Measurements from ENCODE around the gene PSME3. TPM values are rescaled to one million over a fixed set of nuclear protein-coding genes. Genes with fewer than 3 reads are reported as not detected.

The PSME3 gene
- total and polyA plus RNA-seq, 2 of the 13 experiments (the other 11 are each of a cell fraction or from before 2014, with no cell fraction given) = 66.3 to 135 TPM

DNA sequence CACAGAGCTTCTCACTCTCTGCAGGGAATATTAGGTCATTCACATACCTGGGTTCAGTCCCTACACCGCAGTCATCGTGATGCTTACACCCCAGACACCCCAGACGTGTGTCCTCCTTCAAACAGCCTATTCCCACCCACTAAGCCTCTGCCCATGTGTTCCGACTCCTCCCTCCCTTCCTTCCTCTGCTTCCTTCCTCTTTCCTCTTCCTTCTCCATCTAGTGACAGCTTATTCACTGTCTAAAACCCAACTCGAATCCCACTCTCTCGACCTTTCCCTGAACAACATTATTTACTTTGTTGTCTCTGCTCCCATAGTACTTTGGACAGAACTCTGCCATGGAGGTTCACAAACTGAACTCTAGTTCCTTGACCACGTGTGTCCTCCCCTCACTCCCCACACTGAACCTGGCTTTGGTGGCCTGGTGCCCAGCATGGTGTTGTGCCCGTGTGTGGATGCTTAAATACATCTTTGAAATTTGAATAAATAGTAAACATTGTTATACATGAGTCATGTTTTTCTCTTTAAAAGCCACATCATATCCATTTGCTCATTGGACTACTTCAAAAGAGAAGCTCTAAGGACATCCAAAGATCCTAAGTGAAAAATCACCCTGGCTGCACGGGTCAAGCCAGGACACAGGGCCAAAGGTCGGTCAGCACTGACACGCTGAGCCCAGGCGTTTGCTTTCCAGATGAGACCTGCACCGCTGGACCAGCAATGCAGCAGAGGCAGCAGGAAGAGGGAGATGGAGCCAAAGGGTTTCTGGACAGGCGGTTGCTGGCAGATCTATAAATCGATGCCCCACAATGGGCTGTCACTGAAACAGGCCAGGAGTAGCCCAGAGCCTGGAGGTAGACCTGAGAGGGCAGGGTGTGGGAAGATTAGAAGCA is 53.3 kb downstream of the PSME3 start (continued):
- TF ChIP-seq, protein P1, sequence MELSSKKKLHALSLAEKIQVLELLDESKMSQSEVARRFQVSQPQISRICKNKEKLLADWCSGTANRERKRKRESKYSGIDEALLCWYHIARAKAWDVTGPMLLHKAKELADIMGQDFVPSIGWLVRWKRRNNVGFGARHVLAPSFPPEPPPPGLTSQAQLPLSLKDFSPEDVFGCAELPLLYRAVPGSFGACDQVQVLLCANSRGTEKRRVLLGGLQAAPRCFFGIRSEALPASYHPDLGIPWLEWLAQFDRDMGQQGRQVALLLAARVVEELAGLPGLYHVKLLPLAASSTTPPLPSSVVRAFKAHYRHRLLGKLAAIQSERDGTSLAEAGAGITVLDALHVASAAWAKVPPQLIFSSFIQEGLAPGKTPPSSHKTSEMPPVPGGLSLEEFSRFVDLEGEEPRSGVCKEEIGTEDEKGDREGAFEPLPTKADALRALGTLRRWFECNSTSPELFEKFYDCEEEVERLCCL (CRISPR knock-in tag; IDR thresholded peaks at IDR 0.05; ENCODE audit: borderline replicate concordance) = no peak; the same call in 1 of the 2 replicates
- TF ChIP-seq ZNF543 (CRISPR knock-in tag; IDR thresholded peaks at IDR 0.05) = 0 out of 2 replicates have a peak, but pooled peaks have one; percentile 69
- no peak for TF ChIP-seq FLYWCH1 (CRISPR knock-in tag; IDR thresholded peaks at IDR 0.05)
- peak; percentile 59 for TF ChIP-seq NR2F2 (IDR thresholded peaks at IDR 0.05; ENCODE audit: borderline replicate concordance, low read depth)
- TF ChIP-seq ZNF720 (CRISPR knock-in tag; IDR thresholded peaks at IDR 0.05) = no peak
- peak; percentile 23; the same call in 1 of the 2 replicates for TF ChIP-seq HHEX (CRISPR knock-in tag; IDR thresholded peaks at IDR 0.05)
- peak; percentile 76 for TF ChIP-seq ZNF331 (CRISPR knock-in tag; IDR thresholded peaks at IDR 0.05)
- TF ChIP-seq, protein P2, sequence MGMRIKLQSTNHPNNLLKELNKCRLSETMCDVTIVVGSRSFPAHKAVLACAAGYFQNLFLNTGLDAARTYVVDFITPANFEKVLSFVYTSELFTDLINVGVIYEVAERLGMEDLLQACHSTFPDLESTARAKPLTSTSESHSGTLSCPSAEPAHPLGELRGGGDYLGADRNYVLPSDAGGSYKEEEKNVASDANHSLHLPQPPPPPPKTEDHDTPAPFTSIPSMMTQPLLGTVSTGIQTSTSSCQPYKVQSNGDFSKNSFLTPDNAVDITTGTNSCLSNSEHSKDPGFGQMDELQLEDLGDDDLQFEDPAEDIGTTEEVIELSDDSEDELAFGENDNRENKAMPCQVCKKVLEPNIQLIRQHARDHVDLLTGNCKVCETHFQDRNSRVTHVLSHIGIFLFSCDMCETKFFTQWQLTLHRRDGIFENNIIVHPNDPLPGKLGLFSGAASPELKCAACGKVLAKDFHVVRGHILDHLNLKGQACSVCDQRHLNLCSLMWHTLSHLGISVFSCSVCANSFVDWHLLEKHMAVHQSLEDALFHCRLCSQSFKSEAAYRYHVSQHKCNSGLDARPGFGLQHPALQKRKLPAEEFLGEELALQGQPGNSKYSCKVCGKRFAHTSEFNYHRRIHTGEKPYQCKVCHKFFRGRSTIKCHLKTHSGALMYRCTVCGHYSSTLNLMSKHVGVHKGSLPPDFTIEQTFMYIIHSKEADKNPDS (CRISPR knock-in tag; IDR thresholded peaks at IDR 0.05) = no peak
- TF ChIP-seq ZMAT5 (CRISPR knock-in tag; IDR thresholded peaks at IDR 0.05; ENCODE audit: borderline replicate concordance, low read depth) = no peak
- TF ChIP-seq ZNF557 (CRISPR knock-in tag; IDR thresholded peaks at IDR 0.05) = 0 out of 2 replicates have a peak, but pooled peaks have one; percentile 59
- TF ChIP-seq ZFYVE20 (CRISPR knock-in tag; IDR thresholded peaks at IDR 0.05; ENCODE audit: borderline replicate concordance, low read depth) = no peak
- no peak; the same call in 1 of the 2 replicates for TF ChIP-seq ZNF737 (CRISPR knock-in tag; IDR thresholded peaks at IDR 0.05; ENCODE audit: borderline replicate concordance)
- TF ChIP-seq, protein P3, sequence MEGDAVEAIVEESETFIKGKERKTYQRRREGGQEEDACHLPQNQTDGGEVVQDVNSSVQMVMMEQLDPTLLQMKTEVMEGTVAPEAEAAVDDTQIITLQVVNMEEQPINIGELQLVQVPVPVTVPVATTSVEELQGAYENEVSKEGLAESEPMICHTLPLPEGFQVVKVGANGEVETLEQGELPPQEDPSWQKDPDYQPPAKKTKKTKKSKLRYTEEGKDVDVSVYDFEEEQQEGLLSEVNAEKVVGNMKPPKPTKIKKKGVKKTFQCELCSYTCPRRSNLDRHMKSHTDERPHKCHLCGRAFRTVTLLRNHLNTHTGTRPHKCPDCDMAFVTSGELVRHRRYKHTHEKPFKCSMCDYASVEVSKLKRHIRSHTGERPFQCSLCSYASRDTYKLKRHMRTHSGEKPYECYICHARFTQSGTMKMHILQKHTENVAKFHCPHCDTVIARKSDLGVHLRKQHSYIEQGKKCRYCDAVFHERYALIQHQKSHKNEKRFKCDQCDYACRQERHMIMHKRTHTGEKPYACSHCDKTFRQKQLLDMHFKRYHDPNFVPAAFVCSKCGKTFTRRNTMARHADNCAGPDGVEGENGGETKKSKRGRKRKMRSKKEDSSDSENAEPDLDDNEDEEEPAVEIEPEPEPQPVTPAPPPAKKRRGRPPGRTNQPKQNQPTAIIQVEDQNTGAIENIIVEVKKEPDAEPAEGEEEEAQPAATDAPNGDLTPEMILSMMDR (CRISPR knock-in tag; IDR thresholded peaks at IDR 0.05) = peak; percentile 45
- no peak for TF ChIP-seq ZNF101 (CRISPR knock-in tag; IDR thresholded peaks at IDR 0.05; ENCODE audit: borderline replicate concordance, low read depth)
- no peak for TF ChIP-seq ZFP36L2 (CRISPR knock-in tag; IDR thresholded peaks at IDR 0.05)
- no peak for TF ChIP-seq CHCHD3 (CRISPR knock-in tag; IDR thresholded peaks at IDR 0.05)
- 0 out of 2 replicates have a peak, but pooled peaks have one; percentile 62 for TF ChIP-seq TOPORS (CRISPR knock-in tag; IDR thresholded peaks at IDR 0.05)
- no peak for TF ChIP-seq ZBTB1 (CRISPR knock-in tag; IDR thresholded peaks at IDR 0.05; ENCODE audit: borderline replicate concordance)
- TF ChIP-seq DNMT3B (CRISPR knock-in tag; conservative IDR thresholded peaks at IDR 0.05) = 0 out of 2 replicates have a peak, but pooled peaks have one; percentile 56
- no peak for TF ChIP-seq ZFP36 (IDR thresholded peaks at IDR 0.05; ENCODE audit: borderline replicate concordance, low read depth, low read length, partially characterized antibody)
- 0 out of 2 replicates have a peak, but pooled peaks have one; percentile 36 for TF ChIP-seq NR1H2 (CRISPR knock-in tag; IDR thresholded peaks at IDR 0.05; ENCODE audit: borderline replicate concordance, low read depth)
- TF ChIP-seq ETV6 (CRISPR knock-in tag; conservative IDR thresholded peaks at IDR 0.05) = no peak
- TF ChIP-seq, protein P4, sequence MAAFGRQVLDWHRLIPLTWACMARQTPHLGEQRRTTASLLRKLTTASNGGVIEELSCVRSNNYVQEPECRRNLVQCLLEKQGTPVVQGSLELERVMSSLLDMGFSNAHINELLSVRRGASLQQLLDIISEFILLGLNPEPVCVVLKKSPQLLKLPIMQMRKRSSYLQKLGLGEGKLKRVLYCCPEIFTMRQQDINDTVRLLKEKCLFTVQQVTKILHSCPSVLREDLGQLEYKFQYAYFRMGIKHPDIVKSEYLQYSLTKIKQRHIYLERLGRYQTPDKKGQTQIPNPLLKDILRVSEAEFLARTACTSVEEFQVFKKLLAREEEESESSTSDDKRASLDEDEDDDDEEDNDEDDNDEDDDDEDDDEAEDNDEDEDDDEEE (CRISPR knock-in tag; IDR thresholded peaks at IDR 0.05) = no peak; the same call in none of the 2 replicates

Data from HepG2 (cell line).